Stomach (tissue), 19 donors: ENCODE data around the gene ACKR3. TPM values are rescaled to one million over a fixed set of nuclear protein-coding genes. Genes with fewer than 3 reads are reported as not detected.

Experiments
- DNase-seq, 2 donors: peaks; one replicate each; pipeline versions ENCODE4 v3.0.0 to v3.0.0-alpha.2; 2013 to 2019
- H3K27ac ChIP-seq, 5 donors: fragments of 200-600 bp in 4 of 5; sonication (generic) in 4 of 5; one replicate each; pipeline ENCODE4 v1.5.1; 2013 to 2019; ENCODE audit warnings: mild to moderate bottlenecking in 1 of 5, moderate library complexity in 1 of 5
- H3K27me3 ChIP-seq, 3 donors: fragments of 200-600 bp; sonication (generic); one replicate each; pipeline ENCODE4 v1.5.1; 2017 to 2019; ENCODE audit warnings: mixed run types in 1 of 3
- H3K36me3 ChIP-seq, 4 donors: fragments of 200-600 bp; sonication (generic); 1 replicate in 3 of 4; 2 replicates in 1 of 4; pipeline ENCODE4 v1.5.1; 2016 to 2019
- H3K4me1 ChIP-seq, 4 donors: fragments of 200-600 bp; sonication (generic); one replicate each; pipeline ENCODE4 v1.5.1; 2016 to 2019
- H3K4me3 ChIP-seq, 4 donors: fragments of 200-600 bp; sonication (generic) in 3 of 4; one replicate each; pipeline ENCODE4 v1.5.1; 2016 to 2019; ENCODE audit warnings: mild to moderate bottlenecking in 1 of 4
- H3K9me3 ChIP-seq, 4 donors: fragments of 200-600 bp; sonication (generic); one replicate each; pipeline ENCODE4 v1.5.1; 2016 to 2019
- EP300 ChIP-seq: sonication (generic); formaldehyde crosslinking; IDR thresholded peaks from one replicate; pipeline ENCODE4 v1.6.1; 2017; ENCODE audit warnings: antibody characterized with exemption
- POLR2A ChIP-seq, 4 donors: fragments of 450-650 bp; IDR thresholded peaks; one replicate each; pipeline ENCODE4 v1.6.1; 2016; ENCODE audit warnings: antibody characterized with exemption in 4 of 4, control low read depth in 2 of 4, mild to moderate bottlenecking in 1 of 4, moderate library complexity in 1 of 4
- POLR2AphosphoS5 ChIP-seq, 3 donors: sonication (generic); formaldehyde crosslinking; IDR thresholded peaks; one replicate each; pipeline ENCODE4 v1.6.1; 2016; ENCODE audit warnings: antibody characterized with exemption in 3 of 3
- WGBS, 5 donors: extraction: QIAGEN DNeasy Blood & Tissue Kit in 3 of 5; methylation state at CpG; one replicate each; pipeline versions ENCODE4 v1.1.5 to v1.1.7; 2013 to 2018; 5-methylcytosine and 5-hydroxymethylcytosine counted together
- intact Hi-C: fragments of 100-400 bp; cut with DNase I; formaldehyde crosslinking; loops from one replicate; pipeline ENCODE4 v1.15.1; 2023; ENCODE audit warnings: low total_unique reads
- long read RNA-seq, 10 donors: transcript quantifications; one replicate each; lab custom pipeline, GENCODE V29; 2026
- polyA plus RNA-seq, 3 donors: library from polyadenylated mRNA; stranded (reverse); fragments of 200-250 nt; gene quantifications; one replicate each; pipeline ENCODE4 v1.2.3, GENCODE V29; 2013
- total RNA-seq, 5 donors: library from RNA; depleted of rRNA; stranded (reverse); fragments of >200 nt; gene quantifications; one replicate each; pipeline versions ENCODE4 v1.1.0 to v1.2.3, GENCODE V29; 2014 to 2016
- TF ChIP-seq, protein P1 (sequence below), 7 experiments: fragments of 450-650 bp in 4 of 7; fragments of 200-600 bp in 3 of 7; sonication (generic) in 3 of 7; IDR thresholded peaks; one replicate each; pipeline ENCODE4 v1.5.1; 2016 to 2019; ENCODE audit warnings: antibody characterized with exemption in 7 of 7, control low read depth in 2 of 7, mild to moderate bottlenecking in 1 of 7
- donor health status: healthy with polysubstance abuse.
- donor health status: Bipolar disorder and iron deficiency.
- donor health status: healthy.

Gene ACKR3
- total RNA-seq (10 to 100 TPM in 4 of 5 donors, 1 to 10 TPM in 1; 5.2 to 35.0 (median 15.1) TPM), polyA plus RNA-seq (1 to 10 TPM; 5.0 to 7.3 (median 5.8) TPM)
- long read RNA-seq, donor 1 = 0 reads
- long read RNA-seq, donor 2, partial matches to known transcripts = 0 of 4 reads
- long read RNA-seq, donor 2, other reads (novel, unspliced or antisense) = 0 of 4 reads
- long read RNA-seq, donor 3, partial matches to known transcripts = 0 of 3 reads
- long read RNA-seq, donor 3, other reads (novel, unspliced or antisense) = 0 of 3 reads
- long read RNA-seq, donor 4 = 0 reads
- long read RNA-seq, donor 5, partial matches to known transcripts = 0 of 4 reads
- long read RNA-seq, donor 5, other reads (novel, unspliced or antisense) = 0 of 4 reads
- long read RNA-seq, donor 6 = 0 reads
- long read RNA-seq, donor 7, transcript ACKR3-201 (2 exons, 2,203 nt) = major isoform, 6 of 12 reads
- long read RNA-seq, donor 7, partial matches to known transcripts = 6 of 12 reads
- long read RNA-seq, donor 7, other reads (novel, unspliced or antisense) = 0 of 12 reads
- long read RNA-seq, donor 8, partial matches to known transcripts = 0 of 4 reads
- long read RNA-seq, donor 8, other reads (novel, unspliced or antisense) = 0 of 4 reads
- long read RNA-seq, donor 9, transcript ACKR3-201 (2 exons, 2,203 nt) = major isoform, 9 of 9 reads
- long read RNA-seq, donor 9, partial matches to known transcripts = 0 of 9 reads
- long read RNA-seq, donor 9, other reads (novel, unspliced or antisense) = 0 of 9 reads
- long read RNA-seq, donor 10 = 0 reads

DNA sequence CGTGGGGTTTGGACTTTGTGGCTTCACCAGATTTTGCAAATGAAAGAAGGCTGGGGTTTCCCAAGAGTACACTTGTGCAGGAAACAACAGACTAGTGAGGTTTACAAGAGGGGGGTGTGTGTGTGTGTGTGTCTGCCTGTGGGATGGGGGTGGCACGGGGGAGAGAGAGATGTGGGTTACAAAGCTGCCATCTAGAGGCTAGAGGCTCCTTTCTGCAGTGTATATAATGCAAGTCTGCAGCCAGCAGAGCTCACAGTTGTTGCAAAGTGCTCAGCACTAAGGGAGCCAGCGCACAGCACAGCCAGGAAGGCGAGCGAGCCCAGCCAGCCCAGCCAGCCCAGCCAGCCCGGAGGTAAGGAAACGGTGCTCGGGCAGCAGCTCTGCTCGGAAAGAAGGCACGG is at the start of gene ACKR3:
TSS of gene ACKR3 (plus strand) at position 253 of the 401 bp plus-strand sequence. CDS start 10,641 bp downstream, outside the sequence.
- 0 to 5% (median 0%) methylated on average over 9 to 10 of the region's 10 CpGs for WGBS, 5 donors
- Histone ChIP-seq H3K36me3 (no peaks in the 10 kb centered on the region), H3K4me3 (peak within 1 kb of the TSS; percentile 41 to 56 (median 46)), H3K9me3 (no peaks in the 10 kb centered on the region), H3K27me3 (peaks cover 0 to 10% (median 0%) of the 10 kb centered on the region in 3 donors), H3K4me1 (peaks cover 22 to 84% (median 61%) of the 10 kb centered on the region in 4 donors), H3K27ac (peak within 1 kb of the TSS; percentile 77 to 93 (median 86))
- intact Hi-C loops = no loop called here
- TF ChIP-seq, protein P1, sequence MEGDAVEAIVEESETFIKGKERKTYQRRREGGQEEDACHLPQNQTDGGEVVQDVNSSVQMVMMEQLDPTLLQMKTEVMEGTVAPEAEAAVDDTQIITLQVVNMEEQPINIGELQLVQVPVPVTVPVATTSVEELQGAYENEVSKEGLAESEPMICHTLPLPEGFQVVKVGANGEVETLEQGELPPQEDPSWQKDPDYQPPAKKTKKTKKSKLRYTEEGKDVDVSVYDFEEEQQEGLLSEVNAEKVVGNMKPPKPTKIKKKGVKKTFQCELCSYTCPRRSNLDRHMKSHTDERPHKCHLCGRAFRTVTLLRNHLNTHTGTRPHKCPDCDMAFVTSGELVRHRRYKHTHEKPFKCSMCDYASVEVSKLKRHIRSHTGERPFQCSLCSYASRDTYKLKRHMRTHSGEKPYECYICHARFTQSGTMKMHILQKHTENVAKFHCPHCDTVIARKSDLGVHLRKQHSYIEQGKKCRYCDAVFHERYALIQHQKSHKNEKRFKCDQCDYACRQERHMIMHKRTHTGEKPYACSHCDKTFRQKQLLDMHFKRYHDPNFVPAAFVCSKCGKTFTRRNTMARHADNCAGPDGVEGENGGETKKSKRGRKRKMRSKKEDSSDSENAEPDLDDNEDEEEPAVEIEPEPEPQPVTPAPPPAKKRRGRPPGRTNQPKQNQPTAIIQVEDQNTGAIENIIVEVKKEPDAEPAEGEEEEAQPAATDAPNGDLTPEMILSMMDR (IDR thresholded peaks at IDR 0.05) = peak in 4 of 7 experiments; percentile 26 to 51 (median 43)
- TF ChIP-seq EP300 = no peak
- peak in 1 of 4 donors; percentile 29 for TF ChIP-seq POLR2A (IDR thresholded peaks at IDR 0.05)
- TF ChIP-seq POLR2AphosphoS5 (IDR thresholded peaks at IDR 0.05) = peak; percentile 78 to 84 (median 79)
- peak; percentile 76 to 93 for DNase-seq

DNA sequence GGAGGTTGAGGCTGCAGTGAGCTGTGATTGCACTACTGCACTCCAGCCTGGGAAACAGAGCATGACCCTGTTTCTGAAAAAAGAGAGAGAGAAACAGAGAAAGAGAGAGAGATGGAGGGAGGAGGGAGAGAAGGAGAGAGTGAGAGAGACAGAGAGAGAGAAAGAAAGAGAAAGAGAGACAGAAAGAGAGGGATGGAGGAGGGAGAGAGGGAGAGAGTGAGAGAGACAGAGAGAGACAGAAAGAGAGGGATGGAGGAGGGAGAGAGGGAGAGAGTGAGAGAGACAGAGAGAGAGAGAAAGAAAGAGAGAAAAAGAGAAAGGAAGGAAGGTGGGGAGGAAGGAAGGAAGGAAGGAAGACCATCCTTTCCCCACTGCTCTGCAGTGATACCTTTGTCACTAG is 48.1 kb upstream of the ACKR3 start:
- DNase-seq = no peak
- H3K4me1 ChIP-seq = peaks cover 0 to 9% (median 0%) of the 10 kb centered on the region in 4 donors
- no peaks in the 10 kb centered on the region for H3K36me3 ChIP-seq
- intact Hi-C loops = no loop called here
- no peaks in the 10 kb centered on the region for H3K27me3 ChIP-seq
- H3K9me3 ChIP-seq = no peaks in the 10 kb centered on the region
- H3K27ac ChIP-seq = no peak overlapping the region
- no peak overlapping the region for H3K4me3 ChIP-seq
- no peak for TF ChIP-seq POLR2A (IDR thresholded peaks at IDR 0.05)
- no peak for TF ChIP-seq EP300
- TF ChIP-seq, protein P1 (IDR thresholded peaks at IDR 0.05) = no peak
- no peak for TF ChIP-seq POLR2AphosphoS5 (IDR thresholded peaks at IDR 0.05)

DNA sequence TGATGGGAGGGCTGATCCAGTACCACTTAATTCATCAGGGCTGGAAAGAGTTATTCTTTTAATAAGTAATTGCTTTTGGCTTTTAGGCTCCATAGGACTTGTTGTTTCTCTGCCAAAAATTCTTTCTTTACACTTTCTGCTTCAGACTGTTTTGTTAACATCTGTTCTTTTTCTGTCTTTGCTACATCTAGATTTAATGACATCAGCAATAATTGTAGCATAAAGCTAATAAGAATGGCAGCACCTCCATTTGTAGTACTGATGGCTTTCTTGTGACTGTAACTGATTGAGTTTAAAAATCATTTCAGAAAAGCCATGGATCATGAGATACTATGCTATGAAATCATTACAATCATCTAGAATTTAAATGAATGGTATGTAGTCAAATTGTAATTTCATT is 46.4 kb upstream of the ACKR3 start:
- Histone ChIP-seq H3K4me3 (no peak overlapping the region), H3K4me1 (peaks cover 0 to 9% (median 0%) of the 10 kb centered on the region in 4 donors), H3K27me3 (no peaks in the 10 kb centered on the region), H3K36me3 (no peaks in the 10 kb centered on the region), H3K27ac (no peak overlapping the region), H3K9me3 (no peaks in the 10 kb centered on the region)
- DNase-seq = no peak
- intact Hi-C loops = no loop called here
- TF ChIP-seq, protein P1 (IDR thresholded peaks at IDR 0.05) = no peak
- TF ChIP-seq POLR2A (IDR thresholded peaks at IDR 0.05) = no peak
- no peak for TF ChIP-seq POLR2AphosphoS5 (IDR thresholded peaks at IDR 0.05)
- no peak for TF ChIP-seq EP300

DNA sequence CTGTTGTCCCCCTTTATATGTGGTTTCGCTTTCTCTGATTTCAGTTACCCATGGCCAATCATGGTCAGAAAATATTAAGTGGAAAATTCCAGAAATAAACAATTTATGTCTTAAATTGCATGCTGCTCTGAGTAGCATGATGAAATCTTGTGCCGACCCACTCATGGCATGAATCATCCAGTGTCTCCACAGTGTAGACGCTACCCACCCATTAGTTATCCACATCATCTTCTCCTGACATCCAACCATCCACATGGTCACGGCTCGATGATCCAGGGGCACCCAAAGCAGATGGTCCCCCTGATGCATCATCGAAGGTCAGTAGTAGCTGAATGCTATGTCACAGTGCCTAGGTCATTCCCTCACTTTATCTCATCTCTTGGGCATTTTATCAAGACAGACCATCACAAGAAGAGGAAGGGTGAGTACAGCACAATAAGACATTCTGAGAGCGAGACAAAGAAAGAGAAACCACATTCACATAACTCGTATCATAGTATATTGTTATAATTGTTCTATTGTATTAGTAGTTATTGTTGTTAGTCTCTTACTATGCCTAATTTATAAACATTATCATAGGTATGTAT is 44.1 kb upstream of the ACKR3 start:
- DNase-seq = no peak
- H3K27ac ChIP-seq = no peak overlapping the region
- H3K36me3 ChIP-seq = no peaks in the 10 kb centered on the region
- no peaks in the 10 kb centered on the region for H3K27me3 ChIP-seq
- intact Hi-C loops = no loop called here
- no peaks in the 10 kb centered on the region for H3K9me3 ChIP-seq
- peaks cover 0 to 9% (median 0%) of the 10 kb centered on the region in 4 donors for H3K4me1 ChIP-seq
- TF ChIP-seq EP300 (no peak), POLR2AphosphoS5 (IDR thresholded peaks at IDR 0.05) (no peak), POLR2A (IDR thresholded peaks at IDR 0.05) (no peak)
- TF ChIP-seq, protein P1 (IDR thresholded peaks at IDR 0.05) = no peak
- WGBS, 5 donors = 82 to 92% (median 88%) methylated on average over 8 of the region's 8 CpGs
- no peak overlapping the region for H3K4me3 ChIP-seq
